ENCODE measurements around the gene ALPL.

The ALPL gene

GRCh38 chr1:21511579-21512522 lies 2.6 kb downstream of the ALPL start:
- TF ChIP-seq ZNF544 (tag by site-specific recombination; IDR thresholded peaks at IDR 0.05): no peak
- 0 out of 2 replicates have a peak, but pooled peaks have one; percentile 24 for TF ChIP-seq HIC1 (tag by site-specific recombination; IDR thresholded peaks at IDR 0.05)
- no peak for TF ChIP-seq ZNF521 (tag by site-specific recombination; IDR thresholded peaks at IDR 0.05)
- peak; percentile 90 for TF ChIP-seq ZBTB17 (tag by site-specific recombination; IDR thresholded peaks at IDR 0.05)
- peak; percentile 18; the same call in 1 of the 2 replicates for TF ChIP-seq MZF1 (tag by site-specific recombination; IDR thresholded peaks at IDR 0.05; ENCODE audit: borderline replicate concordance)
- no peak for TF ChIP-seq ZBTB1 (tag by site-specific recombination; IDR thresholded peaks at IDR 0.05)
- POLR2A ChIA-PET: no interaction called here
- H3K27ac ChIP-seq (ENCODE audit: extremely low read depth, low read depth, low read length): no peak overlapping the region
- CTCF ChIA-PET: interaction anchor here (0.6 to 2.9 kb wide), 15 partner anchors 11 to 452 kb away, joined by 3 to 14 read pairs (median 4); no protein-coding TSS in a partner anchor
- no peak overlapping the region for H3K4me3 ChIP-seq (ENCODE audit: low read depth, low read length)
- no peaks in the 10 kb centered on the region for H3K9me3 ChIP-seq (ENCODE audit: control insufficient read depth, insufficient read depth, low read depth, low read length)
- no peaks in the 10 kb centered on the region for H3K36me3 ChIP-seq (ENCODE audit: control insufficient read depth in 2 of 2, insufficient read depth in 1 of 2, low read length in 2 of 2)
- no peaks in the 10 kb centered on the region for H3K4me1 ChIP-seq (ENCODE audit: control insufficient read depth, insufficient read depth, low read length)

GRCh38 chr1:21514245-21514644 lies 5.0 kb downstream of the ALPL start:
- Histone ChIP-seq H3K36me3 (ENCODE audit: control insufficient read depth in 2 of 2, insufficient read depth in 1 of 2, low read length in 2 of 2) (no peaks in the 10 kb centered on the region), H3K4me1 (ENCODE audit: control insufficient read depth, insufficient read depth, low read length) (no peaks in the 10 kb centered on the region), H3K27ac (ENCODE audit: extremely low read depth, low read depth, low read length) (no peak overlapping the region), H3K9me3 (ENCODE audit: control insufficient read depth, insufficient read depth, low read depth, low read length) (no peaks in the 10 kb centered on the region), H3K4me3 (ENCODE audit: low read depth, low read length) (no peak overlapping the region)
- CTCF ChIA-PET: interaction anchor here (0.6 to 1.1 kb wide), 2 partner anchors 142 to 449 kb away, joined by 3 to 5 read pairs; no protein-coding TSS in a partner anchor
- peak; percentile 46 for TF ChIP-seq ZNF600 (tag by site-specific recombination; IDR thresholded peaks at IDR 0.05)
- TF ChIP-seq MEIS1 (CRISPR knock-in tag; IDR thresholded peaks at IDR 0.05; ENCODE audit: borderline replicate concordance): no peak
- TF ChIP-seq ZBTB17 (tag by site-specific recombination; IDR thresholded peaks at IDR 0.05): no peak
- no peak for TF ChIP-seq FEZF1 (tag by site-specific recombination; IDR thresholded peaks at IDR 0.05)
- POLR2A ChIA-PET: no interaction called here

- H3K9me3 ChIP-seq (ENCODE audit: control insufficient read depth, insufficient read depth, low read depth, low read length): no peaks in the 10 kb centered on the region
- no peak overlapping the region for H3K4me3 ChIP-seq (ENCODE audit: low read depth, low read length)
- no peak overlapping the region for H3K27ac ChIP-seq (ENCODE audit: extremely low read depth, low read depth, low read length)
- ChIA-PET CTCF (interaction anchor here (0.7 kb wide), 1 partner anchor 26 kb away, joined by 4 read pairs; no protein-coding TSS in a partner anchor), POLR2A (no interaction called here)
- no peak for TF ChIP-seq ZNF664 (tag by site-specific recombination; IDR thresholded peaks at IDR 0.05)
- no peaks in the 10 kb centered on the region for H3K36me3 ChIP-seq (ENCODE audit: control insufficient read depth in 2 of 2, insufficient read depth in 1 of 2, low read length in 2 of 2)
- no peaks in the 10 kb centered on the region for H3K4me1 ChIP-seq (ENCODE audit: control insufficient read depth, insufficient read depth, low read length)
Observed at GRCh38 chr1:21517161-21517589, 8.0 kb downstream of the ALPL start.

- POLR2A ChIA-PET: no interaction called here
- CTCF ChIA-PET: interaction anchor here (0.8 to 1.2 kb wide), 2 partner anchors 9 to 76 kb away, joined by 3 to 7 read pairs; partner anchors contain the start of gene ALPL
- Histone ChIP-seq H3K4me3 (ENCODE audit: low read depth, low read length) (no peak overlapping the region), H3K36me3 (ENCODE audit: control insufficient read depth in 2 of 2, insufficient read depth in 1 of 2, low read length in 2 of 2) (no peaks in the 10 kb centered on the region), H3K4me1 (ENCODE audit: control insufficient read depth, insufficient read depth, low read length) (no peaks in the 10 kb centered on the region), H3K27ac (ENCODE audit: extremely low read depth, low read depth, low read length) (no peak overlapping the region), H3K9me3 (ENCODE audit: control insufficient read depth, insufficient read depth, low read depth, low read length) (no peaks in the 10 kb centered on the region)
- TF ChIP-seq ZNF23 (tag by site-specific recombination; IDR thresholded peaks at IDR 0.05; ENCODE audit: borderline replicate concordance) (peak; percentile 78; the same call in 1 of the 2 replicates), ZNF704 (tag by site-specific recombination; IDR thresholded peaks at IDR 0.05) (no peak), ZBTB17 (tag by site-specific recombination; IDR thresholded peaks at IDR 0.05) (peak; percentile 77)
Observed at GRCh38 chr1:21517660-21518480, 8.6 kb downstream of the ALPL start.
